ENCODE measurements around the gene LACRT.

The LACRT gene

GRCh38 chr12:54631988-54632728, 2.5 kb downstream of the LACRT start:
- no peak for DNase-seq

- DNase-seq, result no peak
Measured at GRCh38 chr12:54631551-54631950, 3.1 kb downstream of the LACRT start.

GRCh38 chr12:54629925-54630324, 4.8 kb downstream of the LACRT start:
- no peak for DNase-seq

GRCh38 chr12:54628186-54628846, 6.4 kb downstream of the LACRT start:
- DNase-seq, result no peak

- DNase-seq, result no peak
Measured at GRCh38 chr12:54627304-54627703, 7.4 kb downstream of the LACRT start.

GRCh38 chr12:54625598-54625997, 9.1 kb downstream of the LACRT start:
- no peak for DNase-seq

- no peak for DNase-seq
Measured at GRCh38 chr12:54624315-54625279, 10.1 kb downstream of the LACRT start.

GRCh38 chr12:54622463-54623183, 12.1 kb downstream of the LACRT start:
- DNase-seq, result no peak

GRCh38 chr12:54616933-54617680, 17.6 kb downstream of the LACRT start:
- DNase-seq, result no peak

GRCh38 chr12:54612225-54612750, 22.4 kb downstream of the LACRT start:
- DNase-seq, result no peak

GRCh38 chr12:54611715-54612149, 23.0 kb downstream of the LACRT start:
- DNase-seq, result no peak

- DNase-seq, result no peak
Measured at GRCh38 chr12:54608769-54609168, 25.9 kb downstream of the LACRT start.

GRCh38 chr12:54608156-54608555, 26.5 kb downstream of the LACRT start:
- no peak for DNase-seq

GRCh38 chr12:54606556-54606955, 28.1 kb downstream of the LACRT start:
- DNase-seq, result no peak

- DNase-seq, result no peak
Measured at GRCh38 chr12:54605138-54605970, 29.3 kb downstream of the LACRT start.

GRCh38 chr12:54604436-54604835, 30.3 kb downstream of the LACRT start:
- no peak for DNase-seq

- DNase-seq, result no peak
Measured at GRCh38 chr12:54603872-54604271, 30.8 kb downstream of the LACRT start.

GRCh38 chr12:54603173-54603814, 31.4 kb downstream of the LACRT start:
- peak; percentile 63 to 66 for DNase-seq

GRCh38 chr12:54602661-54603060, 32.0 kb downstream of the LACRT start:
- no peak for DNase-seq

- no peak for DNase-seq
Measured at GRCh38 chr12:54601841-54602240, 32.9 kb downstream of the LACRT start.
